ENCODE results near the gene CDK5RAP1. TPM values are rescaled to one million over a fixed set of nuclear protein-coding genes. Genes with fewer than 3 reads are reported as not detected.

CDK5RAP1 gene
- total and polyA plus RNA-seq, 8 donors: 8.1 to 63.9 (median 11.9) TPM

GRCh38 chr20:33333616-33334015 is 67.7 kb downstream of the CDK5RAP1 start:
- DNase-seq (no peak), ATAC-seq (no peak), FAIRE-seq (no peak)
- 71 to 83% methylated on average over 7 of the region's 7 CpGs for WGBS, 2 donors
- H3K4me1 ChIP-seq: no peaks in the 10 kb centered on the region
- no peaks in the 10 kb centered on the region for H3K36me3 ChIP-seq
- H3K9me3 ChIP-seq: no peaks in the 10 kb centered on the region
- TF ChIP-seq, protein P1, sequence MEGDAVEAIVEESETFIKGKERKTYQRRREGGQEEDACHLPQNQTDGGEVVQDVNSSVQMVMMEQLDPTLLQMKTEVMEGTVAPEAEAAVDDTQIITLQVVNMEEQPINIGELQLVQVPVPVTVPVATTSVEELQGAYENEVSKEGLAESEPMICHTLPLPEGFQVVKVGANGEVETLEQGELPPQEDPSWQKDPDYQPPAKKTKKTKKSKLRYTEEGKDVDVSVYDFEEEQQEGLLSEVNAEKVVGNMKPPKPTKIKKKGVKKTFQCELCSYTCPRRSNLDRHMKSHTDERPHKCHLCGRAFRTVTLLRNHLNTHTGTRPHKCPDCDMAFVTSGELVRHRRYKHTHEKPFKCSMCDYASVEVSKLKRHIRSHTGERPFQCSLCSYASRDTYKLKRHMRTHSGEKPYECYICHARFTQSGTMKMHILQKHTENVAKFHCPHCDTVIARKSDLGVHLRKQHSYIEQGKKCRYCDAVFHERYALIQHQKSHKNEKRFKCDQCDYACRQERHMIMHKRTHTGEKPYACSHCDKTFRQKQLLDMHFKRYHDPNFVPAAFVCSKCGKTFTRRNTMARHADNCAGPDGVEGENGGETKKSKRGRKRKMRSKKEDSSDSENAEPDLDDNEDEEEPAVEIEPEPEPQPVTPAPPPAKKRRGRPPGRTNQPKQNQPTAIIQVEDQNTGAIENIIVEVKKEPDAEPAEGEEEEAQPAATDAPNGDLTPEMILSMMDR (IDR thresholded peaks at IDR 0.05): no peak
- no peak overlapping the region for H3K27ac ChIP-seq
- intact Hi-C loops (cut with DNase I): no loop called here
- no peak overlapping the region for H3K4me3 ChIP-seq
- H3K27me3 ChIP-seq: no peaks in the 10 kb centered on the region

- intact Hi-C loops (cut with DNase I): no loop called here
- Histone ChIP-seq H3K4me3 (no peak overlapping the region), H3K27me3 (no peaks in the 10 kb centered on the region), H3K4me1 (no peaks in the 10 kb centered on the region), H3K9me3 (no peaks in the 10 kb centered on the region), H3K27ac (no peak overlapping the region), H3K36me3 (no peaks in the 10 kb centered on the region)
- WGBS, 2 donors: 54 to 56% methylated on average over 20 of the region's 20 CpGs
- TF ChIP-seq, protein P1 (IDR thresholded peaks at IDR 0.05): no peak
- no peak for DNase-seq
- ATAC-seq: no peak
- no peak for FAIRE-seq
Observed at GRCh38 chr20:33332905-33333456, 68.3 kb downstream of the CDK5RAP1 start.

GRCh38 chr20:33328157-33329137 is 72.9 kb downstream of the CDK5RAP1 start:
- Histone ChIP-seq H3K9me3 (no peaks in the 10 kb centered on the region), H3K27me3 (no peaks in the 10 kb centered on the region), H3K4me3 (no peak overlapping the region), H3K4me1 (no peaks in the 10 kb centered on the region), H3K27ac (no peak overlapping the region), H3K36me3 (no peaks in the 10 kb centered on the region)
- no peak for ATAC-seq
- WGBS, 2 donors: 57 to 70% methylated on average over 23 of the region's 23 CpGs
- TF ChIP-seq, protein P1 (IDR thresholded peaks at IDR 0.05): no peak
- intact Hi-C loops (cut with DNase I): no loop called here
- no peak for FAIRE-seq
- DNase-seq: no peak

DNA sequence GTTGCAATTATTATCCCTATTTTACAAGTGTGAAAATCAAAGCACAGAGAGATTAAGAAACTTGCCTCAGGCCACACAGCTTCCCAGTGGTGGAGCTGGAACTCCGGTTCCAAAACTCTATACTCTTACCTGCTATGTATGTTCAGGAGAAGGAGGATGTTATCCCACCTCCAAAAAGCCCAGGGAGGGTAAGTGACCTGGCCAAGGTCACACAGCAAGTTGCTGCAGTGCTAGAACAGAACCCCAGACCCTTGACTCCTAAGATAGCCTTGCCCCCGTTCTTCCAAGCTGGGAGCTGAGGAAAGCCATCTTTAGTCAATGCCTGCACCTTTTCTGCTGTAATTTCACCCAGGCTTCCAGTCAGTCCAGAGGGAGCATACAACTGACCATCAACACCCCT is 76.0 kb downstream of the CDK5RAP1 start:
- H3K36me3 ChIP-seq: no peaks in the 10 kb centered on the region
- no peak for ATAC-seq
- intact Hi-C loops (cut with DNase I): no loop called here

More for the DNA sequence above, 76.0 kb downstream of the CDK5RAP1 start:
- TF ChIP-seq, protein P1 (IDR thresholded peaks at IDR 0.05): no peak
- no peaks in the 10 kb centered on the region for H3K4me1 ChIP-seq
- 62 to 63% methylated on average over 2 of the region's 2 CpGs for WGBS, 2 donors
- no peaks in the 10 kb centered on the region for H3K27me3 ChIP-seq
- no peak overlapping the region for H3K27ac ChIP-seq
- no peak overlapping the region for H3K4me3 ChIP-seq
- no peaks in the 10 kb centered on the region for H3K9me3 ChIP-seq
- DNase-seq (no peak), FAIRE-seq (no peak)
